SH-SY5Y (cell line): ENCODE measurements around the gene KRTAP5-4.
A peak's percentile ranks its signal among the peaks of the same experiment; 100 is the strongest.

Experiments used
- GATA2 ChIP-seq: IDR thresholded peaks from 2 replicates; pipeline ENCODE4 v1.6.1; 2011; ENCODE audit warnings: mild to moderate bottlenecking, low read depth, low read length
- GATA3 ChIP-seq: IDR thresholded peaks from 2 replicates; pipeline ENCODE4 v1.6.1; 2011; ENCODE audit warnings: low read depth, mild to moderate bottlenecking, low read length, moderate library complexity

GRCh38 chr11:1639102-1639620, 17.2 kb upstream of the KRTAP5-4 start:
- TF ChIP-seq GATA2, result peak; percentile 96
- no peak for TF ChIP-seq GATA3
